GM12878 (cell line): ENCODE measurements around the gene ATP6V1G1. TPM values are rescaled to one million over a fixed set of nuclear protein-coding genes. Genes with fewer than 3 reads are reported as not detected.

Experiments
- ATAC-seq: fragments of 200-7000 bp; cut with Tn5 transposase; 3 replicates; pipeline ENCODE4 v1.9.1; 2020; ENCODE audit warnings: mild to moderate bottlenecking, moderate library complexity
- BruUV-seq: library from RNA; stranded (reverse); fragments of 400-500 nt; replicated peaks from 2 replicates; lab custom pipeline; 2021; lab: Mats Ljungman, UMichigan
- CTCF ChIA-PET: fragments of 300-600 bp; sonication (Branson Sonifier 250); formaldehyde crosslinking; extraction: SDS; loops from one replicate; lab custom pipeline; 2021; ENCODE audit warnings: inconsistent platforms; lab: Yijun Ruan, JAX
- POLR2A ChIA-PET: fragments of 350-600 bp; formaldehyde crosslinking; extraction: SDS; loops from one replicate; lab custom pipeline; 2021; ENCODE audit warnings: inconsistent platforms; lab: Charles Lee
- RAD21 ChIA-PET: fragments of 300-600 bp; sonication (Branson Sonifier 250); formaldehyde crosslinking; loops from one replicate; lab custom pipeline; 2023; ENCODE audit warnings: antibody characterized with exemption; ENCODE audit not compliant: unreplicated experiment; lab: Charles Lee
- SMC1A ChIA-PET: fragments of 300-600 bp; sonication (Branson Sonifier 250); formaldehyde crosslinking; loops from one replicate; lab custom pipeline; 2023; ENCODE audit not compliant: unreplicated experiment, uncharacterized antibody; lab: Charles Lee
- DNase-seq: peaks from one replicate; pipeline ENCODE4 v3.0.0-alpha.2; 2011; ENCODE audit warnings: low read depth, low spot score
- FAIRE-seq: peaks from 3 replicates; lab custom pipeline; 2011; peaks lifted over from hg19 to GRCh38; lab: Jason Lieb, UNC
- H2AFZ ChIP-seq: 2 replicates; pipeline ENCODE4 v1.6.0; 2011; ENCODE audit warnings: low read depth, low read length, control low read depth; ENCODE audit not compliant: control insufficient read depth
- H3K27ac ChIP-seq: 2 replicates; pipeline ENCODE4 v1.5.1; 2011; ENCODE audit warnings: control low read depth; ENCODE audit not compliant: control insufficient read depth, insufficient read depth
- H3K27me3 ChIP-seq, 2 experiments: replicated peaks in 1 of 2; 2 replicates each; pipeline versions ENCODE4 v1.6.0 to v1.6.1; 2011; ENCODE audit warnings: low read length in 1 of 2; ENCODE audit not compliant: control insufficient read depth in 2 of 2, insufficient read depth in 2 of 2
- H3K36me3 ChIP-seq, 2 experiments: 2 replicates each; pipeline ENCODE4 v1.5.1; 2011; ENCODE audit warnings: low read length in 1 of 2; ENCODE audit not compliant: control insufficient read depth in 2 of 2, insufficient read depth in 2 of 2
- H3K4me1 ChIP-seq: 2 replicates; pipeline ENCODE4 v1.6.1; 2011; ENCODE audit warnings: mild to moderate bottlenecking, low read length, moderate library complexity, mixed read lengths; ENCODE audit not compliant: control insufficient read depth, insufficient read depth
- H3K4me2 ChIP-seq: 2 replicates; pipeline ENCODE4 v1.6.0; 2011; ENCODE audit warnings: control low read depth; ENCODE audit not compliant: control insufficient read depth, insufficient read depth
- H3K4me3 ChIP-seq: fragments of 200-600 bp; sonication (generic); 2 replicates; pipeline ENCODE4 v1.5.1; 2016
- H3K79me2 ChIP-seq: 2 replicates; pipeline ENCODE4 v1.6.0; 2011; ENCODE audit warnings: low read length; ENCODE audit not compliant: control insufficient read depth, insufficient read depth
- H3K9ac ChIP-seq: 2 replicates; pipeline ENCODE4 v1.8.0; 2011; ENCODE audit warnings: low read length, control low read depth, mixed read lengths; ENCODE audit not compliant: control insufficient read depth, insufficient read depth
- H3K9me3 ChIP-seq: replicated peaks from 3 replicates; pipeline ENCODE4 v1.5.1; 2011; ENCODE audit warnings: mild to moderate bottlenecking, low read length; ENCODE audit not compliant: control insufficient read depth, insufficient read depth
- H4K20me1 ChIP-seq: 2 replicates; pipeline ENCODE4 v1.6.0; 2011; ENCODE audit not compliant: control insufficient read depth, insufficient read depth
- CREB1 ChIP-seq: IDR thresholded peaks from 2 replicates; pipeline ENCODE4 v1.6.1; 2012; ENCODE audit warnings: low read depth, mild to moderate bottlenecking, inconsistent platforms
- CREM ChIP-seq: IDR thresholded peaks from 2 replicates; pipeline ENCODE4 v1.6.1; 2014; ENCODE audit warnings: antibody characterized with exemption, low read depth
- EGR1 ChIP-seq, 2 experiments: IDR thresholded peaks; 1 replicate in 1 of 2; 2 replicates in 1 of 2; pipeline ENCODE4 v1.6.1; 2011 to 2012; ENCODE audit warnings: low read depth in 2 of 2, low read length in 2 of 2, borderline replicate concordance in 1 of 2, mild to moderate bottlenecking in 1 of 2, moderate library complexity in 1 of 2
- FOXM1 ChIP-seq: IDR thresholded peaks from 2 replicates; pipeline ENCODE4 v1.6.1; 2012; ENCODE audit warnings: low read depth, mild to moderate bottlenecking, inconsistent platforms, low read length, moderate library complexity
- GATAD2B ChIP-seq: fragments of 450-650 bp; conservative IDR thresholded peaks from 2 replicates; pipeline ENCODE4 v1.6.1; 2017; ENCODE audit warnings: low read depth, mild to moderate bottlenecking, moderate library complexity
- MYB ChIP-seq: fragments of 150-350 bp; IDR thresholded peaks from 2 replicates; pipeline ENCODE4 v1.6.1; 2014; ENCODE audit warnings: mild to moderate bottlenecking, low read depth, low read length, borderline replicate concordance
- NBN ChIP-seq: fragments of 450-650 bp; IDR thresholded peaks from 2 replicates; pipeline ENCODE4 v1.6.1; 2016
- NFYB ChIP-seq: IDR thresholded peaks from 2 replicates; pipeline ENCODE4 v1.6.1; 2011; ENCODE audit warnings: low read depth, mild to moderate bottlenecking, low read length, improper control_type of control experiment, moderate library complexity; ENCODE audit not compliant: insufficient read depth
- NR2F1 ChIP-seq: fragments of 450-650 bp; conservative IDR thresholded peaks from 2 replicates; pipeline ENCODE4 v1.6.1; 2017; ENCODE audit warnings: mild to moderate bottlenecking
- PAX5 ChIP-seq: IDR thresholded peaks from 2 replicates; pipeline ENCODE4 v1.6.1; 2011; ENCODE audit warnings: low read depth, low read length, borderline replicate concordance
- PML ChIP-seq: IDR thresholded peaks from 2 replicates; pipeline ENCODE4 v1.6.1; 2012; ENCODE audit warnings: low read length, inconsistent platforms
- TBL1XR1 ChIP-seq: IDR thresholded peaks from 2 replicates; pipeline ENCODE4 v1.6.1; 2012; ENCODE audit warnings: low read depth, low read length, improper control_type of control experiment
- YY1 ChIP-seq: IDR thresholded peaks from 2 replicates; pipeline ENCODE4 v1.6.1; 2011; ENCODE audit warnings: low read depth, mild to moderate bottlenecking, low read length
- WGBS: methylation state at CpG from one replicate; pipeline ENCODE4 v1.1.6; 2016; ENCODE audit warnings: low lambda C conversion rate; ENCODE audit not compliant: insufficient replicate concordance, insufficient coverage; ENCODE audit errors: missing lambda C conversion rate; 5-methylcytosine and 5-hydroxymethylcytosine counted together
- in situ Hi-C: fragments of 300-500 bp; cut with MboI; formaldehyde crosslinking; loops from 9 replicates; pipeline ENCODE4 v1.14.3; 2018; ENCODE audit warnings: mixed read lengths
- intact Hi-C: fragments of 100-400 bp; cut with micrococcal nuclease; formaldehyde crosslinking; loops from one replicate; pipeline ENCODE4 v1.14.2; 2022; ENCODE audit not compliant: unreplicated experiment
- polyA plus RNA-seq, 11 experiments: library from polyadenylated mRNA; depleted of rRNA in 4 of 11; unstranded in 6 of 11; stranded (reverse) in 5 of 11; fragments of >200 nt; fragmentation: Nextera tagmentation in 4 of 11; fragmentation: Illumina TruSeq in 1 of 11; extraction: Ambion mirVana in 4 of 11; extraction: Trizol in 1 of 11; gene quantifications; 1 replicate in 1 of 11; 2 replicates in 10 of 11; pipeline versions ENCODE4 v1.2.1 to v1.2.3, GENCODE V29; 2011 to 2016; ENCODE audit warnings: inconsistent platforms in 2 of 11, missing spikeins in 2 of 11, low read depth in 1 of 11
- total RNA-seq, 4 experiments: library from RNA; depleted of rRNA in 3 of 4; stranded (reverse); fragments of >200 nt in 3 of 4; fragmentation: Illumina TruSeq in 1 of 4; extraction: Trizol in 1 of 4; gene quantifications; 2 replicates each; pipeline versions ENCODE4 v1.2.1 to v1.2.3, GENCODE V29; 2013 to 2021
- TF ChIP-seq, protein P1 (sequence below): fragments of 150-350 bp; IDR thresholded peaks from 2 replicates; pipeline ENCODE4 v1.6.1; 2014; ENCODE audit warnings: mild to moderate bottlenecking, low read depth, low read length
- TF ChIP-seq, protein P2 (sequence below): fragments of 450-650 bp; formaldehyde crosslinking; IDR thresholded peaks from 2 replicates; pipeline ENCODE4 v1.4.0; 2022; ENCODE audit warnings: mild to moderate bottlenecking, moderate library complexity

The ATP6V1G1 gene
- total and polyA plus RNA-seq, 10 of the 15 experiments (the other 5 are each of a cell fraction or from before 2014, with no cell fraction given) = 34.2 to 204 (median 82.5) TPM

DNA sequence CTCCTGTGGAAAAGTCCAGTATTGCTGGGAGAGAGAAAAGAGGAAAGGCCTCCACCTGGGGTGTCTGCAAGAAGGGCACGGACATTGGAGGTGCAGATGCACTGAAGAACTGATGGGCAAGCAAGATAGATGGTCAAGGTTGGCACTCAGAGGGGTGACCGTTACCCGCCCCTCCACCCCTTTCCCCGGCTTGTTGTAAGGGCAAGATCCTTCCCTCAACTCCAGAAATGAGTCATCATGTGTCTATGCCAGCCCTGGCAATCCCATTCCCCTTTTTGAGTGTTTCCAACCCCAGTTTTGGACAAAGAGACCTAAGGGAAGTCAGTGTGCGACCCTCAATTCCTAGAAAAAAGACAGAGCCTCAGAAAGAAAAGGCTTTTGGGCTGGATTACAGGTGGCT, 34.9 kb upstream of the ATP6V1G1 start:
- no peak for DNase-seq
- no peak for TF ChIP-seq GATAD2B
- no peak for TF ChIP-seq PML
- no TSS peak for BruUV-seq
- ChIA-PET SMC1A (interaction anchor here (1.3 kb wide), 1 partner anchor 100 kb away, joined by 4 read pairs; no protein-coding TSS in a partner anchor), RAD21 (interaction anchor here (1.1 kb wide), 1 partner anchor 12 kb away, joined by 3 read pairs; no protein-coding TSS in a partner anchor), CTCF (interaction anchor here (0.8 to 1.2 kb wide), 2 partner anchors 13 to 147 kb away, joined by 3 to 5 read pairs; no protein-coding TSS in a partner anchor), POLR2A (no interaction called here)
- intact Hi-C loops (no loop called here), in situ Hi-C loops (no loop called here)
- no peak overlapping the region for H3K4me2 ChIP-seq
- FAIRE-seq = no peak
- no peak overlapping the region for H3K4me3 ChIP-seq
- H3K79me2 ChIP-seq = no peaks in the 10 kb centered on the region
- no peaks in the 10 kb centered on the region for H3K4me1 ChIP-seq
- no peak overlapping the region for H2AFZ ChIP-seq
- no peak overlapping the region for H3K9ac ChIP-seq
- WGBS = 28% methylated on average over 5 of the region's 5 CpGs
- no peaks in the 10 kb centered on the region; a peak in 1 of 4 replicates for H3K27me3 ChIP-seq
- ATAC-seq = no peak
- H3K27ac ChIP-seq = no peak overlapping the region
- no peaks in the 10 kb centered on the region for H3K36me3 ChIP-seq
- no peaks in the 10 kb centered on the region for H4K20me1 ChIP-seq
- no peaks in the 10 kb centered on the region for H3K9me3 ChIP-seq

DNA sequence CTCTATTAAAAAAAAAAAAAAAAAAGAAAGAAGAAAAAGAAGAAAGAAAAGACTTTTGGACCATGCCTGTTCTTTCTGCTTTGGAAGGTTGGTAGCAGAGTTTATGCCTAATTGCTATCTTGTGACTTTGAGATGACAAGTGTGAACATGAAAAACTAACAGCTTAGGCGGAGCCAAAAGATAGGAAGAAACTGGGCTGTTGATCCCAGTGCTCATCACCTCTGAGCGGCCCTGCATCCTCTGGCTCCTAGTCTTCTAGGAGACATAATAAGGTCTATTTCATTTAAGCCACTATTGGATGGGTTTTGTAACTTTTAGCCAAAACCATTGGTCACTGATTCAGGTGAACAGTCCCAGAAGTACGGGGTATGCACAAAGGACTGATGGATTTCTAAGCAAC, 34.4 kb upstream of the ATP6V1G1 start:
- ATAC-seq = no peak
- H3K27me3 ChIP-seq = no peaks in the 10 kb centered on the region; a peak in 1 of 4 replicates
- in situ Hi-C loops (no loop called here), intact Hi-C loops (no loop called here)
- H3K36me3 ChIP-seq = no peaks in the 10 kb centered on the region
- no peaks in the 10 kb centered on the region for H3K9me3 ChIP-seq
- no peak overlapping the region for H3K4me3 ChIP-seq
- H2AFZ ChIP-seq = no peak overlapping the region
- ChIA-PET SMC1A (no interaction called here), RAD21 (interaction anchor here (1.1 kb wide), 1 partner anchor 13 kb away, joined by 3 read pairs; no protein-coding TSS in a partner anchor), POLR2A (no interaction called here), CTCF (no interaction called here)
- no peak overlapping the region for H3K4me2 ChIP-seq
- no peaks in the 10 kb centered on the region for H4K20me1 ChIP-seq
- no peak overlapping the region for H3K9ac ChIP-seq
- 18% methylated on average over 3 of the region's 3 CpGs for WGBS
- BruUV-seq = no TSS peak
- no peak for TF ChIP-seq EGR1 (IDR thresholded peaks at IDR 0.05; ENCODE audit: borderline replicate concordance in 1 of 2, low read depth in 2 of 2, low read length in 2 of 2)
- TF ChIP-seq FOXM1 = no peak
- no peak for TF ChIP-seq CREM
- TF ChIP-seq MYB = no peak
- TF ChIP-seq, protein P1, sequence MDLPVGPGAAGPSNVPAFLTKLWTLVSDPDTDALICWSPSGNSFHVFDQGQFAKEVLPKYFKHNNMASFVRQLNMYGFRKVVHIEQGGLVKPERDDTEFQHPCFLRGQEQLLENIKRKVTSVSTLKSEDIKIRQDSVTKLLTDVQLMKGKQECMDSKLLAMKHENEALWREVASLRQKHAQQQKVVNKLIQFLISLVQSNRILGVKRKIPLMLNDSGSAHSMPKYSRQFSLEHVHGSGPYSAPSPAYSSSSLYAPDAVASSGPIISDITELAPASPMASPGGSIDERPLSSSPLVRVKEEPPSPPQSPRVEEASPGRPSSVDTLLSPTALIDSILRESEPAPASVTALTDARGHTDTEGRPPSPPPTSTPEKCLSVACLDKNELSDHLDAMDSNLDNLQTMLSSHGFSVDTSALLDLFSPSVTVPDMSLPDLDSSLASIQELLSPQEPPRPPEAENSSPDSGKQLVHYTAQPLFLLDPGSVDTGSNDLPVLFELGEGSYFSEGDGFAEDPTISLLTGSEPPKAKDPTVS = no peak
- no peak for TF ChIP-seq NR2F1
- no peak for TF ChIP-seq NFYB
- no peak for TF ChIP-seq YY1
- TF ChIP-seq CREB1 = no peak
- TF ChIP-seq, protein P2, sequence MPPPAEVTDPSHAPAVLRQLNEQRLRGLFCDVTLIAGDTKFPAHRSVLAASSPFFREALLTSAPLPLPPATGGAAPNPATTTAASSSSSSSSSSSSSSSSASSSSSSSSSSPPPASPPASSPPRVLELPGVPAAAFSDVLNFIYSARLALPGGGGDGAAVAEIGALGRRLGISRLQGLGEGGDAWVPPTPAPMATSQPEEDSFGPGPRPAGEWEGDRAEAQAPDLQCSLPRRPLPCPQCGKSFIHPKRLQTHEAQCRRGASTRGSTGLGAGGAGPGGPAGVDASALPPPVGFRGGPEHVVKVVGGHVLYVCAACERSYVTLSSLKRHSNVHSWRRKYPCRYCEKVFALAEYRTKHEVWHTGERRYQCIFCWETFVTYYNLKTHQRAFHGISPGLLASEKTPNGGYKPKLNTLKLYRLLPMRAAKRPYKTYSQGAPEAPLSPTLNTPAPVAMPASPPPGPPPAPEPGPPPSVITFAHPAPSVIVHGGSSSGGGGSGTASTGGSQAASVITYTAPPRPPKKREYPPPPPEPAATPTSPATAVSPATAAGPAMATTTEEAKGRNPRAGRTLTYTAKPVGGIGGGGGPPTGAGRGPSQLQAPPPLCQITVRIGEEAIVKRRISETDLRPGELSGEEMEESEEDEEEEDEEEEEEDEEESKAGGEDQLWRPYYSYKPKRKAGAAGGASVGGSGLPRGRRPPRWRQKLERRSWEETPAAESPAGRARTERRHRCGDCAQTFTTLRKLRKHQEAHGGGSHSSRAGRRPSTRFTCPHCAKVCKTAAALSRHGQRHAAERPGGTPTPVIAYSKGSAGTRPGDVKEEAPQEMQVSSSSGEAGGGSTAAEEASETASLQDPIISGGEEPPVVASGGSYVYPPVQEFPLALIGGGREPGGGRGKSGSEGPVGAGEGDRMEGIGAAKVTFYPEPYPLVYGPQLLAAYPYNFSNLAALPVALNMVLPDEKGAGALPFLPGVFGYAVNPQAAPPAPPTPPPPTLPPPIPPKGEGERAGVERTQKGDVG = no peak
- TF ChIP-seq NBN = no peak
- no peak for TF ChIP-seq PAX5
- TF ChIP-seq TBL1XR1 = no peak
- H3K79me2 ChIP-seq = no peaks in the 10 kb centered on the region
- FAIRE-seq = no peak
- no peak for DNase-seq
- H3K27ac ChIP-seq = no peak overlapping the region
- H3K4me1 ChIP-seq = no peaks in the 10 kb centered on the region
